ENCODE data around the gene RNF151.
"Not testable (repeated sequence)": the region's sequence is repeated elsewhere in the genome, so short reads cannot be mapped to it uniquely, and the experiment has no call there.

The RNF151 gene

DNA sequence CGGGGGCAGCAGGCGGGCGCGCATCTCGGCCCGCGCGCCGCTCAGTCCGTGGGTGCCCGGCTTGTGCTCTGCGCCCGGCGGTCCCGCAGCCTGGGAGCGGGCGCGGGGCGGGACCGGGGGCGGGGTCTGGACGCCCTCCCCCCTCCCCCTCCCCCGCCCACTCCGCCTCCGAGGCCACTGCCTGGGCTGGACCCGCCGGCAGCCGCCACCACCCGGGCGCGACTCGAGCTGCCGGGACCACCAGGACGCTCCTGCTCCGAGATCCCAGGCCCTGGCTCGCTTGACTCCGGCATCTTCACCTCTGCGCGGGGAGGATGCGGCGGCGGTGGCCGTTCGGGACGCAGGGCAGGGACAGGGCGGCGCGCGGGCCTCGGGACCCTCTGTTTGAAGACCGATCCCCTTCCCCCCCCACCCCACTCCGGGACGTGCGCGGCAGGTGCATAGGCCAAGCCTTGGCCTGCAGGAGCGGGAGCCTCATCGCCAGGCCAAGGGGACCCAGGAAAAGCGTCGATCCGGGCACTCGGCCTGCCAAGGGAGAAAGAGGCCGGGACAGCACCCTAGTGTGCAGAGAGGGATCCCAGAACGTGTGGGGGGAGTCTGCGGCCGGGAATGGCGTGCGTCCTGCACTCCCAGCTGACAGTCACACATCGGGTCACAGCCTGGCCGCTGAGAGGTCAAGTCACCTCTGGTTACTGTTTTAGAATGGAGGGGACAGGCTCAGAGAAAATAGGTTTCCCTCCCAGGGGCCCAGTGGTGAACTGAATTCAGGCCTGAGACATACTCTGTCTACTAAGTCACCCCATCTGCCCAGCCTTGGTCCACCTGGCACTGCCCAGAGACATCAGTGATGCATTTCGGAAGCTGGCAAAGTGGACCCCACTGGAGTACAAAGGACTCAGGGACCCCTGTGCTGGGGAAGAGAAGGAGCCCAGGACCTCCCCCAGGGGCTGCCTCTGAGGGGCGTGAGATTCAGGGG, 48.0 kb upstream of the RNF151 start, which contains the start of gene HS3ST6:
Gene HS3ST6 (minus strand): TSS at position 65 of the 976 bp plus-strand sequence. CDS start 92 bp downstream, outside the sequence.
- peak within 1 kb of the TSS; percentile 24 to 71 for H3K4me3 ChIP-seq (ENCODE audit: low read length in 2 of 2)
- no peak within 1 kb of the TSS for H2BK5ac ChIP-seq (ENCODE audit: low read length)
- peak within 1 kb of the TSS; percentile 89 for H3K18ac ChIP-seq (ENCODE audit: low read length)
- peaks cover 0 to 3% of the 10 kb centered on the region in 2 donors for H3K9me3 ChIP-seq (replicated peaks in 1 of 2; ENCODE audit: control insufficient read depth in 2 of 2, insufficient read depth in 1 of 2, low read depth in 1 of 2, low read length in 2 of 2)
- no peak within 1 kb of the TSS for H4K8ac ChIP-seq (ENCODE audit: low read depth, low read length)
- no CpG with 5 or more reads among the region's 71 CpGs for WGBS, 2 donors (ENCODE audit: extremely low coverage in 2 of 2, insufficient read length in 2 of 2, insufficient replicate concordance in 1 of 2)
- peak within 1 kb of the TSS; percentile 89 for H3K4me2 ChIP-seq (ENCODE audit: insufficient read depth, low read length, poor library complexity, severe bottlenecking)
- H3K9ac ChIP-seq (ENCODE audit: low read depth, low read length, poor library complexity) = peak within 1 kb of the TSS; percentile 73
- peak within 1 kb of the TSS; percentile 99 for H2AK5ac ChIP-seq (ENCODE audit: low read depth, low read length)
- peak within 1 kb of the TSS; percentile 79 for H2BK15ac ChIP-seq (ENCODE audit: low read length)
- no peak within 1 kb of the TSS for H3K27ac ChIP-seq (replicated peaks; ENCODE audit: low read length)
- no peak for DNase-seq (ENCODE audit: low spot score)
- H2BK12ac ChIP-seq (ENCODE audit: low read length) = peak within 1 kb of the TSS; percentile 75
- H2AFZ ChIP-seq (ENCODE audit: low read length) = peak within 1 kb of the TSS; percentile 85
- peak within 1 kb of the TSS; percentile 90 for H3K23ac ChIP-seq (ENCODE audit: low read depth, low read length, poor library complexity)
- H2BK120ac ChIP-seq (ENCODE audit: low read depth, low read length) = peak within 1 kb of the TSS; percentile 29
- peaks cover 5% of the 10 kb centered on the region for H3K79me1 ChIP-seq (ENCODE audit: low read depth, low read length)
- no peak within 1 kb of the TSS for H4K91ac ChIP-seq (ENCODE audit: low read depth, low read length, poor library complexity)
- H3K4me1 ChIP-seq (ENCODE audit: control insufficient read depth in 2 of 2, insufficient read depth in 1 of 2, low read depth in 1 of 2, low read length in 2 of 2) = peaks cover 18 to 46% of the 10 kb centered on the region in 2 donors
- peak within 1 kb of the TSS; percentile 15 for H3K14ac ChIP-seq (ENCODE audit: low read length)
- H3K36me3 ChIP-seq (replicated peaks in 1 of 2; ENCODE audit: control insufficient read depth in 2 of 2, insufficient read depth in 2 of 2, low read length in 2 of 2) = no peaks in the 10 kb centered on the region
- H3K27me3 ChIP-seq (ENCODE audit: control insufficient read depth in 3 of 3, insufficient read depth in 3 of 3, low read depth in 1 of 3, low read length in 3 of 3) = peaks cover 26 to 89% (median 56%) of the 10 kb centered on the region in 3 experiments
- H3K4ac ChIP-seq (ENCODE audit: low read length) = no peak within 1 kb of the TSS

DNA sequence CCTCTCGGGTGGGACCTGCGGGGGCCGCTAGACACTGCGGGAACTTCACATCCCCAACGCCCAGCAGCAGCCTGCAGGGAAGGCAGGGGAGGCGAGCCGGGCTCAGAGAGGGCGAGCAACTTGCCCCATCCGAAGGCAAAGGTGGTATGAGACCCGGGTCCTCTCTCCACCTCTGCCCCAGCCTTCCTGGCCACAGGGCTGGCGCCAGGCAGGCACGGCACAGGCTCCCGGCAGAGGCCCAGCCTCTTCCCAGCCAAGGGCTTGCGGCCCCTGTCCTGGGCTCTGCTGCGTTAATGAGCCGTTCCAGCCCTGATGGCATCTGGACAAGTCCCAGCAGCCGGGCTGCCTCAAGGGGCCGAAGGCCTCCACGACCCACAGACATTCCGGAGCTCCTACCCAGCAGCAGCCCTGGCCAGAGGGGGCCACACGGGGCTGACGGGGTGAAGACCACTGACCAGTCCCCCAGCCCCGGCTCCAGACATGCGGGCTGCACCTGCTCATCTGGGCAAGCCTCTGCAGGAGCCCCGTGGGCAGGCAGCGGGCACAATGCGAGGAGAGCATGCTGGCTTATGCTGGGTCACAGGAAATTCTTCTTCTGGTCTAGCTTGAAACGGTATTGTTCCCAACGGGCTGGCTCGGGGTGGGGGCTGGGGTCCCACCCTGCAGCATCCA, 47.2 kb upstream of the RNF151 start:
- Histone ChIP-seq H3K4me3 (ENCODE audit: low read length in 2 of 2) (no peak overlapping the region), H3K79me1 (ENCODE audit: low read depth, low read length) (peaks cover 1% of the 10 kb centered on the region), H2BK5ac (ENCODE audit: low read length) (no peak overlapping the region), H3K9me3 (replicated peaks in 1 of 2; ENCODE audit: control insufficient read depth in 2 of 2, insufficient read depth in 1 of 2, low read depth in 1 of 2, low read length in 2 of 2) (peaks cover 0 to 3% of the 10 kb centered on the region in 2 donors), H2AFZ (ENCODE audit: low read length) (no peak overlapping the region), H3K36me3 (replicated peaks in 1 of 2; ENCODE audit: control insufficient read depth in 2 of 2, insufficient read depth in 2 of 2, low read length in 2 of 2) (no peaks in the 10 kb centered on the region), H3K4me1 (ENCODE audit: control insufficient read depth in 2 of 2, insufficient read depth in 1 of 2, low read depth in 1 of 2, low read length in 2 of 2) (peaks cover 18 to 45% of the 10 kb centered on the region in 2 donors), H4K8ac (ENCODE audit: low read depth, low read length) (no peak overlapping the region), H3K18ac (ENCODE audit: low read length) (peak overlapping the region; percentile 84), H2BK120ac (ENCODE audit: low read depth, low read length) (peak overlapping the region; percentile 56), H3K14ac (ENCODE audit: low read length) (peak overlapping the region; percentile 40), H2BK15ac (ENCODE audit: low read length) (peak overlapping the region; percentile 79), H3K23ac (ENCODE audit: low read depth, low read length, poor library complexity) (peak overlapping the region; percentile 28), H2BK12ac (ENCODE audit: low read length) (no peak overlapping the region), H4K91ac (ENCODE audit: low read depth, low read length, poor library complexity) (no peak overlapping the region), H2AK5ac (ENCODE audit: low read depth, low read length) (peak overlapping the region; percentile 97), H3K9ac (ENCODE audit: low read depth, low read length, poor library complexity) (no peak overlapping the region), H3K4me2 (ENCODE audit: insufficient read depth, low read length, poor library complexity, severe bottlenecking) (no peak overlapping the region), H3K27ac (replicated peaks; ENCODE audit: low read length) (no peak overlapping the region), H3K4ac (ENCODE audit: low read length) (no peak overlapping the region), H3K27me3 (ENCODE audit: control insufficient read depth in 3 of 3, insufficient read depth in 3 of 3, low read depth in 1 of 3, low read length in 3 of 3) (peaks cover 26 to 89% (median 59%) of the 10 kb centered on the region in 3 experiments)
- DNase-seq (ENCODE audit: low spot score) = no peak
- no CpG with 5 or more reads among the region's 30 CpGs for WGBS, 2 donors (ENCODE audit: extremely low coverage in 2 of 2, insufficient read length in 2 of 2, insufficient replicate concordance in 1 of 2)

DNA sequence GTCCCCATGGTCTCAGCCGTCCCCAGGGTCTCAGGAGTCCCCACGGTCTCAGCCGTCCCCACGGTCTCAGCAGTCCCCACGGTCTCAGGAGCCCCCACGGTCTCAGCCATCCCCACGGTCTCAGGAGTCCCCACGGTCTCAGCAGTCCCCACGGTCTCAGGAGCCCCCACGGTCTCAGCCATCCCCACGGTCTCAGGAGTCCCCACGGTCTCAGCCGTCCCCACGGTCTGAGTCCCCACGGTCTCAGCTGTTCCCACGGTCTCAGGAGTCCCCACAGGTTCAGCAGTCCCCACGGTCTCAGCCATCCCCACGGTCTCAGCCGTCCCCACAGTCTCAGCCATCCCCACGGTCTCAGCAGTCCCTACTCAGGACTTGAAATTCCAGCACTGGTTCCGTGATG, 46.5 kb upstream of the RNF151 start:
- H3K9ac ChIP-seq (ENCODE audit: low read depth, low read length, poor library complexity); H2AFZ ChIP-seq (ENCODE audit: low read length); H3K9me3 ChIP-seq (replicated peaks in 1 of 2; ENCODE audit: control insufficient read depth in 2 of 2, insufficient read depth in 1 of 2, low read depth in 1 of 2, low read length in 2 of 2); H3K4me3 ChIP-seq (ENCODE audit: low read length in 2 of 2); DNase-seq (ENCODE audit: low spot score); H3K4ac ChIP-seq (ENCODE audit: low read length); H2BK5ac ChIP-seq (ENCODE audit: low read length); H4K91ac ChIP-seq (ENCODE audit: low read depth, low read length, poor library complexity); H2BK120ac ChIP-seq (ENCODE audit: low read depth, low read length); H3K79me1 ChIP-seq (ENCODE audit: low read depth, low read length); H3K14ac ChIP-seq (ENCODE audit: low read length); H3K27ac ChIP-seq (replicated peaks; ENCODE audit: low read length); H3K4me2 ChIP-seq (ENCODE audit: insufficient read depth, low read length, poor library complexity, severe bottlenecking); H4K8ac ChIP-seq (ENCODE audit: low read depth, low read length); H3K36me3 ChIP-seq (replicated peaks in 1 of 2; ENCODE audit: control insufficient read depth in 2 of 2, insufficient read depth in 2 of 2, low read length in 2 of 2): not testable (repeated sequence)
- peak overlapping the region; percentile 0 for H3K23ac ChIP-seq (ENCODE audit: low read depth, low read length, poor library complexity)
- no CpG with 5 or more reads among the region's 21 CpGs for WGBS, 2 donors (ENCODE audit: extremely low coverage in 2 of 2, insufficient read length in 2 of 2, insufficient replicate concordance in 1 of 2)
- H3K27me3 ChIP-seq (ENCODE audit: control insufficient read depth in 3 of 3, insufficient read depth in 3 of 3, low read depth in 1 of 3, low read length in 3 of 3) = peaks cover 26 to 88% (median 59%) of the 10 kb centered on the region in 3 experiments
- H2BK12ac ChIP-seq (ENCODE audit: low read length) = peak overlapping the region; percentile 26
- H2AK5ac ChIP-seq (ENCODE audit: low read depth, low read length) = peak overlapping the region; percentile 97
- peak overlapping the region; percentile 79 for H2BK15ac ChIP-seq (ENCODE audit: low read length)
- H3K18ac ChIP-seq (ENCODE audit: low read length) = peak overlapping the region; percentile 5
- H3K4me1 ChIP-seq (ENCODE audit: control insufficient read depth in 2 of 2, insufficient read depth in 1 of 2, low read depth in 1 of 2, low read length in 2 of 2) = peaks cover 18 to 40% of the 10 kb centered on the region in 2 donors

Measured in neuronal stem cell (in vitro differentiated cells).